Endothelial cell of umbilical vein (primary cell): ENCODE results near the gene FRMD5. TPM values are rescaled to one million over a fixed set of nuclear protein-coding genes. Genes with fewer than 3 reads are reported as not detected.

Experiments
- BruUV-seq: library from RNA; stranded (reverse); fragments of 400-500 nt; replicated peaks from 2 replicates; lab custom pipeline; 2021; lab: Mats Ljungman, UMichigan
- CTCF ChIA-PET: fragments of 300-600, 350-600 bp; sonication (Branson Sonifier 250); formaldehyde crosslinking; loops from one replicate; lab custom pipeline; 2021; ENCODE audit warnings: antibody characterized with exemption, inconsistent platforms; lab: Charles Lee
- POLR2A ChIA-PET: fragments of 300-600, 350-600 bp; sonication (Branson Sonifier 250); formaldehyde crosslinking; loops from one replicate; lab custom pipeline; 2021; ENCODE audit warnings: antibody characterized with exemption, inconsistent platforms; lab: Charles Lee
- DNase-seq: peaks from one replicate; pipeline ENCODE4 v3.0.0-alpha.2; 2011; ENCODE audit warnings: low read depth, low spot score
- FAIRE-seq: peaks from 2 replicates; lab custom pipeline; 2011; peaks lifted over from hg19 to GRCh38; lab: Jason Lieb, UNC
- H2AFZ ChIP-seq: 2 replicates; pipeline ENCODE4 v1.6.0; 2012; ENCODE audit warnings: low read depth, low read length, control low read depth, inconsistent platforms
- H3K27ac ChIP-seq: 2 replicates; pipeline ENCODE4 v1.5.1; 2011; ENCODE audit warnings: low read depth, mild to moderate bottlenecking, control low read depth, low read length, moderate library complexity; ENCODE audit not compliant: insufficient read depth
- H3K27me3 ChIP-seq, 2 experiments: 2 replicates each; pipeline versions ENCODE4 v1.6.0 to v1.6.1; 2011; ENCODE audit warnings: low read length in 2 of 2, mixed read lengths in 1 of 2; ENCODE audit not compliant: control insufficient read depth in 2 of 2, insufficient read depth in 2 of 2
- H3K36me3 ChIP-seq, 2 experiments: 2 replicates in 1 of 2; 3 replicates in 1 of 2; pipeline ENCODE4 v1.5.1; 2011; ENCODE audit warnings: low read length in 2 of 2, mild to moderate bottlenecking in 1 of 2, moderate library complexity in 1 of 2; ENCODE audit not compliant: control insufficient read depth in 2 of 2, insufficient read depth in 2 of 2; ENCODE audit errors: extremely low read depth in 1 of 2
- H3K4me1 ChIP-seq: 3 replicates; pipeline ENCODE4 v1.5.1; 2011; ENCODE audit warnings: mild to moderate bottlenecking, low read length; ENCODE audit not compliant: control insufficient read depth, insufficient read depth; ENCODE audit errors: extremely low read depth
- H3K4me2 ChIP-seq: 2 replicates; pipeline ENCODE4 v1.6.1; 2011; ENCODE audit warnings: low read length, control low read depth, mixed read lengths; ENCODE audit not compliant: insufficient read depth
- H3K4me3 ChIP-seq, 3 experiments: fragments of 200-600 bp in 1 of 3; sonication (generic), shearing (Covaris generic) in 1 of 3; replicated peaks in 1 of 3; 2 replicates each; pipeline ENCODE4 v1.5.1; 2011 to 2016; ENCODE audit warnings: control low read depth in 3 of 3, low read length in 3 of 3, mild to moderate bottlenecking in 2 of 3, inconsistent platforms in 1 of 3, low read depth in 1 of 3, moderate library complexity in 1 of 3; ENCODE audit not compliant: insufficient read depth in 1 of 3
- H3K79me2 ChIP-seq: 2 replicates; pipeline ENCODE4 v1.6.0; 2012; ENCODE audit warnings: low read length, inconsistent platforms; ENCODE audit not compliant: control insufficient read depth, insufficient read depth
- H3K9ac ChIP-seq: replicated peaks from 2 replicates; pipeline ENCODE3; 2011; ENCODE audit warnings: low read length, control low read depth; ENCODE audit not compliant: insufficient read depth; ENCODE audit errors: extremely low read depth
- H3K9me1 ChIP-seq: replicated peaks from 3 replicates; pipeline ENCODE4 v1.6.0; 2011; ENCODE audit warnings: mild to moderate bottlenecking, low read length; ENCODE audit not compliant: control insufficient read depth, insufficient read depth; ENCODE audit errors: extremely low read depth
- H3K9me3 ChIP-seq: replicated peaks from 2 replicates; pipeline ENCODE4 v1.5.1; 2012; ENCODE audit warnings: low read length, inconsistent platforms; ENCODE audit not compliant: control insufficient read depth, insufficient read depth
- H4K20me1 ChIP-seq: replicated peaks from 2 replicates; pipeline ENCODE3; 2011; ENCODE audit warnings: mild to moderate bottlenecking, low read length; ENCODE audit not compliant: control insufficient read depth, insufficient read depth; ENCODE audit errors: extremely low read depth
- EZH2 ChIP-seq: IDR thresholded peaks from 2 replicates; pipeline ENCODE4 v1.6.1; 2012; ENCODE audit warnings: borderline replicate concordance, low read depth, mild to moderate bottlenecking, moderate library complexity, low read length, inconsistent platforms; ENCODE audit not compliant: severe bottlenecking
- FOS ChIP-seq: IDR thresholded peaks from 2 replicates; pipeline ENCODE4 v1.6.1; 2011; ENCODE audit warnings: mild to moderate bottlenecking, low read length, moderate library complexity, borderline replicate concordance; ENCODE audit not compliant: insufficient read depth
- GATA2 ChIP-seq: IDR thresholded peaks from 2 replicates; pipeline ENCODE4 v1.7.0; 2011; ENCODE audit warnings: low read depth, mild to moderate bottlenecking, moderate library complexity, mixed read lengths, low read length; ENCODE audit not compliant: insufficient read length, insufficient read depth
- JUN ChIP-seq: IDR thresholded peaks from 2 replicates; pipeline ENCODE4 v1.6.1; 2011; ENCODE audit warnings: borderline replicate concordance, low read depth; ENCODE audit not compliant: insufficient read length, insufficient read depth
- MYC ChIP-seq: IDR thresholded peaks from one replicate; pipeline ENCODE4 v1.6.1; 2011; ENCODE audit warnings: mild to moderate bottlenecking, low read depth, low read length
- POLR2AphosphoS5 ChIP-seq: IDR thresholded peaks from 2 replicates; pipeline ENCODE4 v1.6.1; 2012; ENCODE audit warnings: low read depth, mild to moderate bottlenecking, control low read depth, low read length, moderate library complexity; ENCODE audit not compliant: insufficient read depth
- dilution Hi-C: fragments of 300-500 bp; cut with MboI; formaldehyde crosslinking; loops from one replicate; pipeline ENCODE4 v1.15.0; 2019; ENCODE audit warnings: low sequenced_read_pairs; ENCODE audit not compliant: extremely low pct_ligation_motif_present
- intact Hi-C: fragments of 100-400 bp; cut with micrococcal nuclease; formaldehyde crosslinking; loops from one replicate; pipeline ENCODE4 v1.10.0; 2022
- polyA plus RNA-seq, 4 experiments: library from polyadenylated mRNA; depleted of rRNA in 3 of 4; stranded (reverse) in 3 of 4; unstranded in 1 of 4; fragments of >200 nt; gene quantifications; 2 replicates each; pipeline versions ENCODE4 v1.2.1 to v1.2.3, GENCODE V29; 2011 to 2012; ENCODE audit warnings: missing spikeins in 1 of 4
- total RNA-seq: library from RNA; stranded (reverse); gene quantifications from 2 replicates; pipeline ENCODE4 v1.2.3, GENCODE V29; 2021
- TF ChIP-seq, protein P1 (sequence below): IDR thresholded peaks from 2 replicates; pipeline ENCODE4 v1.6.1; 2011; ENCODE audit not compliant: insufficient read depth, insufficient read length

The FRMD5 gene
- total and polyA plus RNA-seq, 2 donors (not counting 3 experiments of a cell fraction or from before 2014, with no cell fraction given), result 16.7 to 20.2 TPM

DNA sequence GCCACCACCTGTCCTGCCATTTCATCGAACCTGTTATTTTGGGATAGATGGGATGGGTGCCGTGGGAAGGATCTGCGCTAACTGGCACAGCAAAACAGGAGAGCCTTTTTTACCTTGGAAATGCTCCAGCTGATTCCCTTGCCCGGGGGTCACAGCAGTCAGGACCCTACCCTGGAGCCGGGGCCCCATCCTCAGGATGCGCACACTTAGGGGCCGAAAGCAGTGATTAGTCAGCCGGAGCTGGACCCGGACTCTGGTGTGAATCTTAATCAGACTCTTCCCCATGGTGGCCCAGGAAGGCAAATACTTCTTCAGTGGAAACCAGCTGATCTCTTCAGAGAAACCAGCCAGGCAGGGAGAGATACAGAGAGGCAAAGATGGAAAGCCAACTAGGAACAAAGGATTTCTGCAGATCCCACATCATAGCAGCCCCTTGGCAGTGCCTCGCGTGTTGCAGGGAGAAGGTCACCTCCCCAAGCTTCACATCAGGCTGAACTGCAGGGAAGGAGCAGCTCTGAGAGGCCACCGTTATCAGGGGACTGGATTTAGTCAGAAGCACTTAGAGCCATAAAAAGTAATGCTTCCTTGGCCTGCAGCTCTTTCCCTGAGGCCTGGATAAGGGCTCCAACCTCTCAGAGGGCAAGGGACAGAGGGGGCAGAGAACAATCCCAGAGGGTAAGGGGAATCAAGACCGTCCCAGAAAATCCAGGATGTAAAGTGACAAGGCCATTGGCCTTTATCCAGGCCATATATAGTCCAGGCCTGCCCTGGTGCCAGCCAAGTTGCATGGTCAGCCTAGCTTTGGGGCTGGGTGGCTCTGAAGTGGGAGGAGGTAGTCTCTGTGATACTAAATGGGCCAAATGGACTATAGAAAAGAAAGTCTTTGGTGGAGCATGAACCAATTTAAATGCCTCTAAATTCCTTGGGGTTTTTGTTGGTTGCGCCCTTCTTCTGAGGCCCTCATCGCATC is 315.4 kb downstream of the FRMD5 start:
- no peaks in the 10 kb centered on the region for H4K20me1 ChIP-seq
- H3K79me2 ChIP-seq, result no peaks in the 10 kb centered on the region
- no peak overlapping the region for H3K4me3 ChIP-seq
- no peak overlapping the region for H3K9ac ChIP-seq
- no peak overlapping the region for H3K27ac ChIP-seq
- H2AFZ ChIP-seq, result no peak overlapping the region
- no peaks in the 10 kb centered on the region for H3K4me1 ChIP-seq
- DNase-seq (no peak), FAIRE-seq (no peak)
- ChIA-PET POLR2A (interaction anchor here (0.7 kb wide), 1 partner anchor 53 kb away, joined by 8 read pairs; no protein-coding TSS in a partner anchor), CTCF (interaction anchor here (1.0 to 4.3 kb wide), 3 partner anchors 11 to 622 kb away, joined by 5 to 23 read pairs (median 5); no protein-coding TSS in a partner anchor)
- intact Hi-C loops, result no loop called here
- peaks cover 0 to 2% of the 10 kb centered on the region in 2 experiments for H3K36me3 ChIP-seq
- no peaks in the 10 kb centered on the region for H3K9me1 ChIP-seq
- no peaks in the 10 kb centered on the region for H3K9me3 ChIP-seq
- no peaks in the 10 kb centered on the region for H3K27me3 ChIP-seq
- no peak overlapping the region for H3K4me2 ChIP-seq
- TF ChIP-seq EZH2, result no peak
- no peak for TF ChIP-seq FOS
- no peak for TF ChIP-seq POLR2AphosphoS5
- no peak for TF ChIP-seq MYC
- no peak for TF ChIP-seq JUN
- TF ChIP-seq, protein P1, sequence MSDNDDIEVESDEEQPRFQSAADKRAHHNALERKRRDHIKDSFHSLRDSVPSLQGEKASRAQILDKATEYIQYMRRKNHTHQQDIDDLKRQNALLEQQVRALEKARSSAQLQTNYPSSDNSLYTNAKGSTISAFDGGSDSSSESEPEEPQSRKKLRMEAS, result no peak
- no peak for TF ChIP-seq GATA2
- BruUV-seq, result no TSS peak
- dilution Hi-C loops, result no loop called here
